Thyroid gland (tissue), 4 donors: ENCODE results near the gene EIF4H.

Source experiments
- CTCF ChIP-seq, 6 experiments: fragments of 200-600 bp in 3 of 6; fragments of 450-650 bp in 3 of 6; sonication (generic) in 3 of 6; IDR thresholded peaks; one replicate each; pipeline ENCODE4 v1.5.1; 2016 to 2019; ENCODE audit warnings: antibody characterized with exemption in 6 of 6, mild to moderate bottlenecking in 2 of 6, inconsistent platforms in 1 of 6, moderate library complexity in 1 of 6
- POLR2A ChIP-seq, 2 donors: fragments of 450-650 bp; IDR thresholded peaks; one replicate each; pipeline ENCODE4 v1.6.1; 2017; ENCODE audit warnings: antibody characterized with exemption in 2 of 2, mild to moderate bottlenecking in 2 of 2, moderate library complexity in 1 of 2

DNA sequence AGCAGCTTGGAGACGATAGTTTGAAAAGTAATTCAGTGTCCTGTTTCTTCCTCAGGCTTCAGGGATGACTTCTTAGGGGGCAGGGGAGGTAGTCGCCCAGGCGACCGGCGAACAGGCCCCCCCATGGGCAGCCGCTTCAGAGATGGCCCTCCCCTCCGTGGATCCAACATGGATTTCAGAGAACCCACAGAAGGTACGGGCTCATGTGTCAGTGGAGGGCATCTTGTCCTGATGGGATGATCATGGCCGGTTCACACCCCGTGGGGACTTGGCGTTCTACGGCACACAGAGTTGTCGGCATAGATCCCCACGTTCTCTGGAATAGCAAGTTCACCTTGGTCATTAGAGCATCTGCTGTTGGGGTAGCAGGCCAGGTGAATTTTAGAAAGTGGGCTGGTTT lies 20.5 kb downstream of the EIF4H start:
- TF ChIP-seq CTCF (IDR thresholded peaks at IDR 0.05) (no peak), POLR2A (IDR thresholded peaks at IDR 0.05) (no peak)
